Parathyroid adenoma (tissue), 2 donors: ENCODE measurements around the gene NEDD4L.

Experiments
- H2AFZ ChIP-seq: fragments of 300-600 bp; sonication (generic); one replicate; pipeline ENCODE4 v1.7.0; 2017; ENCODE audit warnings: antibody characterized with exemption, mild to moderate bottlenecking
- H3K27ac ChIP-seq: fragments of 300-600 bp; sonication (generic); one replicate; pipeline ENCODE4 v1.7.0; 2017
- H3K27me3 ChIP-seq: fragments of 300-600 bp; sonication (generic); one replicate; pipeline ENCODE4 v1.7.0; 2017; ENCODE audit warnings: low read length; ENCODE audit not compliant: control insufficient read depth, insufficient read depth
- H3K36me3 ChIP-seq: fragments of 300-600 bp; sonication (generic); one replicate; pipeline ENCODE4 v1.7.0; 2017; ENCODE audit warnings: low read length; ENCODE audit not compliant: control insufficient read depth, insufficient read depth
- H3K4me1 ChIP-seq: fragments of 300-600 bp; sonication (generic); one replicate; pipeline ENCODE4 v1.7.0; 2017; ENCODE audit warnings: control low read depth
- H3K4me2 ChIP-seq: fragments of 300-600 bp; sonication (generic); one replicate; pipeline ENCODE4 v1.7.0; 2017; ENCODE audit warnings: low read length
- H3K4me3 ChIP-seq: fragments of 300-600 bp; sonication (generic); one replicate; pipeline ENCODE4 v1.7.0; 2017; ENCODE audit warnings: low read depth, low read length
- H3K79me2 ChIP-seq: fragments of 300-600 bp; sonication (generic); one replicate; pipeline ENCODE4 v1.7.0; 2017; ENCODE audit warnings: control low read depth
- H3K9ac ChIP-seq: fragments of 300-600 bp; sonication (generic); one replicate; pipeline ENCODE4 v1.7.0; 2017; ENCODE audit warnings: mild to moderate bottlenecking
- H3K9me3 ChIP-seq: fragments of 300-600 bp; sonication (generic); one replicate; pipeline ENCODE4 v1.7.0; 2017; ENCODE audit warnings: low read length; ENCODE audit not compliant: control insufficient read depth
- TF ChIP-seq, protein P1 (sequence below): fragments of 300-600 bp; sonication (generic); IDR thresholded peaks from one replicate; pipeline ENCODE4 v1.7.0; 2017; ENCODE audit warnings: antibody characterized with exemption, mild to moderate bottlenecking
- donor health status: primary hyperparathyroidism.

NEDD4L gene

DNA sequence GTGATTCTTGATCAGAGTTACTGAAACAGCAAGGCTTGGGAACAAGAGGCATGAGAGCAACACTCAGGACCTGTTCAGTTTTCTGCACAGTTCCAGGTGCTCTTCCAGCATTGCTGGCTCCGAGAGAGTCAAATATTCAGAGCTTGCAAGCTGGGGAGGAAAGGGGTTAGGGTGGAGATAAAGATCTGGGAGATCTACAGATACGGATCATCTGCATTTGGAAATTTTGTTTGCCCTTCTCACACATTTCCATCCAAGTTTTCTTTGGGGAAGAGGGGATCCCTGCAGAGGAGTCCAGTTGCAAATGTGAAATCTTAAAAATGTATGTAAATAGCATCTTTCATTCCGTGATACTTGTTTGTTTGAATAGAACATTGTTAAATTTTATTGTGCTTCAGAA, 108.2 kb downstream of the NEDD4L start:
- Histone ChIP-seq H3K4me2 (no peak overlapping the region), H3K4me1 (peaks cover 29% of the 10 kb centered on the region), H2AFZ (no peak overlapping the region), H3K9ac (no peak overlapping the region), H3K36me3 (no peaks in the 10 kb centered on the region), H3K4me3 (no peak overlapping the region), H3K27ac (no peak overlapping the region), H3K27me3 (no peaks in the 10 kb centered on the region), H3K79me2 (peaks cover 28% of the 10 kb centered on the region), H3K9me3 (no peaks in the 10 kb centered on the region)
- TF ChIP-seq, protein P1, sequence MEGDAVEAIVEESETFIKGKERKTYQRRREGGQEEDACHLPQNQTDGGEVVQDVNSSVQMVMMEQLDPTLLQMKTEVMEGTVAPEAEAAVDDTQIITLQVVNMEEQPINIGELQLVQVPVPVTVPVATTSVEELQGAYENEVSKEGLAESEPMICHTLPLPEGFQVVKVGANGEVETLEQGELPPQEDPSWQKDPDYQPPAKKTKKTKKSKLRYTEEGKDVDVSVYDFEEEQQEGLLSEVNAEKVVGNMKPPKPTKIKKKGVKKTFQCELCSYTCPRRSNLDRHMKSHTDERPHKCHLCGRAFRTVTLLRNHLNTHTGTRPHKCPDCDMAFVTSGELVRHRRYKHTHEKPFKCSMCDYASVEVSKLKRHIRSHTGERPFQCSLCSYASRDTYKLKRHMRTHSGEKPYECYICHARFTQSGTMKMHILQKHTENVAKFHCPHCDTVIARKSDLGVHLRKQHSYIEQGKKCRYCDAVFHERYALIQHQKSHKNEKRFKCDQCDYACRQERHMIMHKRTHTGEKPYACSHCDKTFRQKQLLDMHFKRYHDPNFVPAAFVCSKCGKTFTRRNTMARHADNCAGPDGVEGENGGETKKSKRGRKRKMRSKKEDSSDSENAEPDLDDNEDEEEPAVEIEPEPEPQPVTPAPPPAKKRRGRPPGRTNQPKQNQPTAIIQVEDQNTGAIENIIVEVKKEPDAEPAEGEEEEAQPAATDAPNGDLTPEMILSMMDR, result no peak

DNA sequence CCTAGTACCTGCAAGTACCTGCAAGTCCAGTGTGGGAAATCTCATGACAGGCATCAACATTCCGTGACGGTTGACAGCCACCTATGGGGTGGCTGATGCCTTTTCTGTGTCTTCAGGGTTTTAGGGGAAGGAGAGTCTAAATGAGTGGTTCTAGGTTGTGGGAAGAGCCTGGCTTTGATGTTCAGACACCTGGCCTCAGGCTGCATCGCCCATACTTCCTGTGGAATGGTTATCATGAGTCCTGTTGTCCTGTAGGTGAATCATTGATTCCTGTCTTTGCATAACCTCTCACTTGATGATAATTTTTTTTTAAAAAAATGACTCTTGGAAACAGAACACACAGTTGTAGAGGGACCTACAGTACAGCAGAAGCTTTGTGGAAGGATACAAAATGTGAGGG, 108.9 kb downstream of the NEDD4L start:
- Histone ChIP-seq H3K4me3 (no peak overlapping the region), H3K4me2 (no peak overlapping the region), H3K36me3 (no peaks in the 10 kb centered on the region), H3K4me1 (peaks cover 29% of the 10 kb centered on the region), H3K27ac (no peak overlapping the region), H3K9ac (no peak overlapping the region), H2AFZ (no peak overlapping the region), H3K9me3 (no peaks in the 10 kb centered on the region), H3K27me3 (no peaks in the 10 kb centered on the region), H3K79me2 (peaks cover 28% of the 10 kb centered on the region)
- TF ChIP-seq, protein P1, result no peak

- Histone ChIP-seq H3K27me3 (no peaks in the 10 kb centered on the region), H3K36me3 (no peaks in the 10 kb centered on the region), H3K9me3 (no peaks in the 10 kb centered on the region), H3K9ac (no peak overlapping the region), H2AFZ (no peak overlapping the region), H3K79me2 (peaks cover 16% of the 10 kb centered on the region), H3K4me2 (no peak overlapping the region), H3K27ac (no peak overlapping the region), H3K4me1 (peaks cover 9% of the 10 kb centered on the region), H3K4me3 (no peak overlapping the region)
- TF ChIP-seq, protein P1, result no peak
These were observed 112.5 kb downstream of the NEDD4L start for GRCh38 chr18:58156516-58156915.

DNA sequence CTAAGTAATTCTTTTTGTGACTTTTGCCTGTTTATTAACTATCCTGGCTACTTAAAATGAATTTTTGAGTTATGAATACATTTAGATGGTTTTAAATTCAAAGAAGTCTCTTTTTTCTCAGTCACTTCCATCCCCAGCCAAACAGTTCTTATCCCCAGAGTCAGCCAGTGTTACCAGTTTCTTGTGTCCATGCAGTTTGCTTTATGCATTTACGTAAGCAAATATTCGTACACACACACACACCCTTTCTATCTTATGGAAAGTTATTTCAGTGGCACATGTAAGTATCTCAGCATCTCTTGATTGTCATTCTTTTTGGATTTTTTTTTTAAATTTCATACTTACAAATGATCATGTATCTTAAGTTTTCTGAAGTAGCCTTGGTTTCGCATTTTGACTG, 113.2 kb downstream of the NEDD4L start:
- no peak overlapping the region for H3K9ac ChIP-seq
- no peaks in the 10 kb centered on the region for H3K9me3 ChIP-seq
- peaks cover 16% of the 10 kb centered on the region for H3K79me2 ChIP-seq
- peaks cover 5% of the 10 kb centered on the region for H3K4me1 ChIP-seq
- TF ChIP-seq, protein P1, result no peak
- H3K4me2 ChIP-seq, result no peak overlapping the region
- H3K27me3 ChIP-seq, result no peaks in the 10 kb centered on the region
- H2AFZ ChIP-seq, result no peak overlapping the region
- no peaks in the 10 kb centered on the region for H3K36me3 ChIP-seq
- no peak overlapping the region for H3K27ac ChIP-seq
- H3K4me3 ChIP-seq, result no peak overlapping the region

DNA sequence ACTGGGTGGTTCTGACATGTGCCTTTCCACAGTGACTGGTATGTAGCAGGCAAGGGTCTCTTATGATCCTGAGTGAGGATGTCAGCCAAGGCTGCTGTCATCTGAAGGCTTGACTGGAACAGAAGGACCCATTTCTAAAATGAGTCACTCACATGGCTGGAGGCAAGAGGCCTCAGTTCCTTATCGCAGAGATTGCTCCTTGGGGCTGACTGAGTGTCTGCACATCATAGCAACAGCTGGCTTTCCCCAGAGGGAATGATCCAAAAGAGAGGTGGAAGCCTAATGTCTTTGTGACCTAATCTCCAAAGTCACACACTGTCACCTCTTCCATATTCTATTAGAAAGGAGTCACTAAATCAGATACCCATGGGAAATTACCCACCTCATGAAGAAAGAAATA, 114.0 kb downstream of the NEDD4L start:
- Histone ChIP-seq H3K36me3 (no peaks in the 10 kb centered on the region), H3K27ac (no peak overlapping the region), H2AFZ (no peak overlapping the region), H3K9me3 (no peaks in the 10 kb centered on the region), H3K4me1 (peaks cover 5% of the 10 kb centered on the region), H3K27me3 (no peaks in the 10 kb centered on the region), H3K4me2 (no peak overlapping the region), H3K4me3 (no peak overlapping the region), H3K79me2 (peaks cover 11% of the 10 kb centered on the region), H3K9ac (no peak overlapping the region)
- TF ChIP-seq, protein P1, result no peak
